TTC549 (cell line): ENCODE data around the gene SAG.

Experiments used
- FAIRE-seq: peaks from 2 replicates; lab custom pipeline; 2012; peaks lifted over from hg19 to GRCh38; lab: Jason Lieb, UNC

Gene SAG

DNA sequence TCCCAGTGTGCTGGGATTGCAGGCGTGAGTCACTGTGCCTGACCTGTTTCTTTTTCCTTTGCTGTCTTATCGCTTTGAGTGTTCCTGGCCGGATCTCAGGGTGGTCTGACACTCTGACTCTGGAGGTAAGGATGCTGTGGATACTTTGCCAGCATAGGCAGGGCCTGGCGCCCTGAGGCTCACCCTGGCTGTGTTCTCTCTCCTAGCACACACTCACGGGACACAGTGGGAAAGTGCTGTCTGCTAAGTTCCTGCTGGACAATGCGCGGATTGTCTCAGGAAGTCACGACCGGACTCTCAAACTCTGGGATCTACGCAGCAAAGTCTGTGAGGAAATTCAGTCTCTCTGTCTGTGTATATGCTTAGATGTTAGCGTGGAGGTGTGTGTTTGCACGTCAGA, 18.0 kb upstream of the SAG start:
- no peak for FAIRE-seq

DNA sequence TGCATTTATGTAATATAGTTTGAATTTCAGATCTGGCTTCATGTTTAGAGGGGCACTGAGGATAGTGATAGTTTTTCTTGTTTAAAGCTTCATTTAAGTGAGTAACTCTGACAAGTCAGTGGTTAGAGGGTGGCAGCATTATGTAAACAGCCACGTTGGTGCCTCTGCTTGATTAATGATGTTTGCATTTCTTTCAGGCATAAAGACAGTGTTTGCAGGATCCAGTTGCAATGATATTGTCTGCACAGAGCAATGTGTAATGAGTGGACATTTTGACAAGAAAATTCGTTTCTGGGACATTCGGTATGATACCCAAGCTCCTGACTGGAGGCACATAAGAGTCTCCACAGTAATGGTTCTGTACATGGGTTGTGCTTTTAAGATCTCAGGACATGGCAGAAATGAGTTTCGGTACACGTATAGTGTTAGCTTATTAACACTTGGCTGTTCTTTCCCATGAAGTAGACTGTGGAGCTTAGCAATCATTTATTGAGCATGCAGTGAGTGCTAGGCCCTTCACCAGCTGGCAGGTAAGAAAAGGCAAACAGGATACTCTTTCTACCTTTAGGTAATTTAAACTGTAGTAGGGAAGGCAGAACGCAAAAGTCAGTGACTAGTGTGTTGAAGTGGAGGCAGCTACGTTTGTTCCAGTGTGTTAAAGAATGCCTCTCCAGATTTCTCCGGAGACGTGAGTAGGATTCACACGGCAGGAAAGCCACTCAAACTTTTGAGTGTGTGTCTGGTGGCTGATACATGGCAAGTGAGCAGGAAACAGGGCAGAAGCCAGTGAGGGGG, 17.4 kb upstream of the SAG start:
- no peak for FAIRE-seq

DNA sequence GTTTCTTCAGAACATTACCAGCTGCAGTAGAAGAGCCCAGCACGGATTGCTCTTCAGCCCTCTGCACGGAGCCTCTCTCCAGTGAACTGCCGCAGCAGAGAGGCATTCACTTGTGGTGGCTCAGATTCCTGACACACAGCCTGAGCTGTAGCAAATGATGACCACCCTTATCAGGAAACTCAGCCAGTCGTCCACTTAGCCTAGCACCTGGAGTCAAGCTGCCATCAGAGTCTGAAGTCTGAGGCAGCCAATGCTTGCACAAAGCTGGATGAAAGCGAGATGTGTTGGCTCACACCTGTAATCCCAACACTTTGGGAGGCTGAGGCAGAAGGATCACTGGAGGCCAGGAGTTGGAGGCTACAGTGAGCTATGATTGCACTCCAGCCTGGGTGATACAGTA, 11.7 kb upstream of the SAG start:
- no peak for FAIRE-seq

DNA sequence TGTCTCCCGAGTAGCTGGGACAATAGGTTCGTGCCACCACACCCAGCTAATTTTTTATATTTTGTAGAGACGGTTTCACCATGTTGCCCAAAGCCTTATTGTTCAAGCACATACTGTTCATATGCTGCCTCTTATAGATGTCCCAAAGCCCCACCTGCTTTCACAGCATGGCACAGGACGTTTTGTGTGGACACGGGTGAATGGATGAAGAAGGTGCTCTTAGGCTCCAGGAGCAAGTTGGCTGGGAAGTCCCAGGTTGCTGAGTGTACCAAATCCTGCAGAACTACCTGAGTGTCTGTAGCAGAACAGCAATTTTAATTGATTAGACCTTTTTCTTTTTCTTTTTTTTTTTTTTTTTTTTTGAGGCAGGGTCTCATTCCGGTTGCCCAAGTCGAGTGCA, 10.5 kb upstream of the SAG start:
- FAIRE-seq: no peak

DNA sequence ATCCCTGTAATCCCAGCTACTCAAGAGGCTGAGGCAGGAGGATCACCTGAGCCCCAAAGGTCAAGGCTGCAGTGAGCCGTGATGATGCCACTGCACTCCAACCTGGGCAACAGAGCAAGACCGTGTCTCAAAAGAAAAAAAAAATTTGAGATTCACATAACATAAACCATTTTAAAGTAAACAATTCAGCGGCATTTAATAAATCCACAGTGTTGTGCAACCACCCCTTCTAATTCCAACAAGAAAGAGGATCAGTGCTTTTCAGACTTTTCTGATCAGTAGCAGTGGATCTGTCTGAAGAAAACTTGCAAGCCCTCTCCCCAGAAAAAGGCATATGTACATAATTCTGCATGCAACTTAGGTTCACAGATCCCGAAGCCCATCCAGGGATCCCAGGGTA, 7.2 kb upstream of the SAG start:
- no peak for FAIRE-seq

DNA sequence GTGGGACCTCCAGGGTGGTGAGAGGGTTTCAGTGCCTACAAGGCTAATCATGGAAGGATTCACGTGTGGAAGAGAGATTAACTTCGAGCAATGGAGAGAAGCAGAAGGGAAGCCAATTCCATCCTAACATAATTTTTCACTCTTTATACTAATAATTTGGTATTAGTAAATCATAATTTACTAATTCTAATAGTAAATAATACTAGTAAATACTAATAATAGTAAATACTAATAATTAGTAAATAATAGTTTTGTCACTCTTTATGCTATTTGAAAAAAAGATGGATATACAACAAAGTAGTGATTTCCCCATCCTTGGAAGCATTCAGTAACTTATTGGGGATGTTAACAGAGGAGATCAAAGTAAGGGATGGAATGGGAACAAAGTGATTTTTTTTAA, 6.4 kb upstream of the SAG start:
- FAIRE-seq: no peak

DNA sequence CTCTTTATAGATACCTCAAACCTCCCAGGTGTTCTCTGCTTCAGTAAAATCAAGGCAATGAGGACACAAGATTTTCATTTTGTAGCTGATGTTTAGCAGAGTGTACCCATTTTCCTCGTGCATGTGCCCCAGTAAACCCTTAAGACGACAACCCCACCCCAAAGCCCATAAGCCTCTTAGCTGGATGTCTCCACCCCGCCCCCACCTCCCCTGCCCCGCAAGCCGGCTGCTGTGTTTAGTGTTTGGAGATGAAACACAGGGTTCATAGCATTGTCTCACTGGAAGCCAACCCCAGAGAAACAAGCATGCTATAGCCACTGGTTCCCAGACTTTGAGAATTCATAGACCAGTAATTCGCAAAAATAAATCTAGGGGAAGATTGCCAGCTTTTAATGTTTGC, 5.8 kb upstream of the SAG start:
- FAIRE-seq: no peak

DNA sequence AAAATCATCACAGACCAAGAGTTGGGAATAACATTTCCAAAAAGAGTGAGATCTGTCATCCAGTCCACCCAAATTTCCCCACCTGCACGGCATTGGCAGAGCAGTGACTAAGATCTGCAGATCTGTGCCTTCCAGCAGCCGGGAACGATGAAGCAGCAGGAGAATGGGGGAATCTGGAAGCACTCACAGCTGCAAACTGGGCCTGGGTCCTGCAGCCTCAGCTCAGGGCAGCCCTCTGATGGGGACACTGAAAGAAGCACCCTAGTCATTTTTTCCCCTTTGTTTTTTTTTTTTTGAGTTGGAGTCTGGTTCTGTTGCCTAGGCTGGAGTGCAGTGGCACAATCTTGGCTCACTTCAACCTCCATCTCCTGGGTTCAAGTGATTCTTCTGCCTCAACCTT, 4.4 kb upstream of the SAG start:
- FAIRE-seq: no peak

DNA sequence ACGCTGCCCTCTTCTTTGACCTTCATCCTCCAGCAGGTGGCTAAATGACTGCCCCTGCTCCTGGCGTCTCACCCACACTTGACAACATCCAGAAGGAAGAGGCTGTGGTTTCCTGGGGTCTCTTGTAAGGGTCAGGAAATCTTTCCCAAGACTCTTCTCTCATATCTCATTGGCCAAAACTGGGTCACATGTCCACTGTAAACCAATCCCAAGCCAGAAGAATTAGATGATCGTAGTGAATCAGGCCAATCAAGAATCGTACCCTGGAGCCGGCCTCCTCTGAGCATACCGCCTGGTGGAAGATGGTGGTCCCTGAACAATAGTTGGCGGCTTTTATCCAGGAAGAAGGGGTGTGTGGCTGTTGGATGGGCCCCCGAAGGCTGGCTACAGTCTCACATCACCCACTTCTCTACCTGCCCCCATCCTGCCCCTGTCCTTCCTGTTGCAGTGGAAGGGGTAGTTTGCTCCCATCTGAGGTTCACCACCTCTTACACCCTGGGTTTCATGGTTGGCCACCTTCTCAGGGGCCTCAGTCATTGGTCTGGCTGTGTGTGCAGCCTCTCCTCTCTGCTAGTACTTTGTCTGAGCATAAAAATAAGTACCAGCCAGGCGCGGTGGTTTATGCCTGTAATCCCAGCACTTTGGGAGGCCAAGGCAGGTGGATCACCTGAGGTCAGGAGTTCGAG, 3.8 kb downstream of the SAG start:
- FAIRE-seq: no peak

DNA sequence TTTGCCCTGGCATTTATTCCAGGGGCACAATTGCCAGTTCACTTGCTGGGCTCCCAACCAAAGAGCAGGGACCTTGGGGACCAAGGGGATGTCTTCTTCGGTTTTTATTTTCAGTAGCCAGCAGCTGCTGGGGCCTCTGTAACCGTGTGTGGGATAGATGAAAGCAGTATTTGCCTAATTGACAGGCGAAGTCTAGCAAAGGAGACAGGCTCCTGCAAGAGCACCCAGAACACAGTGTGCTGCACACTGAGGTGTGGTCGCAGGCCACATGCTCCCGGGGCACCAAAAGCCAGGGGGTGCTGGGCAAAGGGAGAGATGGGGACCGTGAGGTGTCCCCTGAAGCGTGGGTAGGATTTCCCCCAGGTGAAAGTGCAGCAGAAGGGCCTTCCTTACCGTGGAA, 5.3 kb downstream of the SAG start:
- FAIRE-seq: no peak

DNA sequence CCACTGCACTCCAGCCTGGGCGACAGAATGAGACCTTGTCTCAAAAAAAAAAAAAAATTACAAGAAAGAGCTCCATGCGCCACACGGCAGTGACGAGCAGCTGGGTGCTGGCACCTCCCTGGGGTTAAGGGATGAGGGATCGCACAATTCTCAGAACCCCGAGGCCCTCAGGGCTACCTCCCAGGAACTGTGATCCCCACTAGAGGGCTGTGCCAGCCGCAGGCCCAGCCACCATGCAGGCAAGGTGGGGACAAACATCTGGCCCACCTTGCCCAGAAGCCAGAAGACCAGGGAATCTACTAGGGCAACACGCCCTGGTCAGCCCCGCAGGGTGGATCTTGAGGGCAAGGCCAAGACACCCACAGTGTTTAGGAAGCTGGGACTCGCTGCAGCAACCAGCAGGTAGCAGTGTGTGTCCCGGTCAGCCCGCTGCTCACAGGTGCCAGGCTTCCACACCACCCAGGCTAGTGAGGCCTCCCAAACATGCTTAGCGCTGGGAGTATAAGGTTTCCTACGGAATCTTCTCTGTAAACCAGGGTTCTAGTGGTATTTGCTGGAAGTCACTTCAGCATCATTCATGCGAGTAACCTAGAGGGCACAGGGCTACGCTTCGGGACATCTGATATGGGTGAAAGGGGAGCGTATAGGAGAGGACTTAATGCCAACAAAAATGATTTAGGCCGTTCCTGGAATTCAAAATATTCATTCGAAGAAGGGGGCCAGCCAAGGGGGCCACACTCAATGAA, 6.7 kb downstream of the SAG start:
- FAIRE-seq: no peak

DNA sequence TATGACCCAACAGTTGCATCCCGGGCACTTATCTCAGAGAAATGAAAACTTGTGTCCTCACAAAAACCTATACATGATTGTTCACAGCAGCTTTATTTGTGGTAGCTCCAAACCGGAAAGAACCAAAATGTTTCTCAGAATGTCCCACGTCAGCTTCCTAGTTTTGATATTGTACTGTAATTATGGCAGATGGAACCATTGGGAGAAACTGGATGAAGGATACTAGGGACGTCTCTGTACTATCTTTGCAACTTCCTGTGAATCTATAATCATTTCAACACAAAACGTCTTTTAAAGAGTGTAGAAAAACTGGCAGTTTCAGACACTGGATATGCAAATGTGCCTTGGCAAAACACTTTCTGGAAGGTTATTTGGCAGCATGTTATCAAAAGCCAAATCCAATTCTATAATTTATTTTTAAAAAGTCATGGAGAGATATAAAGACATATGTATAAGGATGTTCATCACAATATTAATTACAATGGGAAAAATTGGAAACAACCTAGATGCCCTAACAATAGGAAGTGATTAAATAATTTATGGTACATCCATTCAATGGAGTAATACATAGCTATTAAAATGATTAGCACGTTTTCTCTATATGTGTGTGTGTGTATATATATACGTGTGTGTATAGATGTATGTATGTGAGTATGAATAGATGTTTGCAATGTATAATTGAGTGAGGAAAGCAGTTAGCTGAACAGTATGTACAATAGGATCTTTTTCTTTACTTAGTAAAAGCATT, 9.8 kb downstream of the SAG start:
- FAIRE-seq: no peak

DNA sequence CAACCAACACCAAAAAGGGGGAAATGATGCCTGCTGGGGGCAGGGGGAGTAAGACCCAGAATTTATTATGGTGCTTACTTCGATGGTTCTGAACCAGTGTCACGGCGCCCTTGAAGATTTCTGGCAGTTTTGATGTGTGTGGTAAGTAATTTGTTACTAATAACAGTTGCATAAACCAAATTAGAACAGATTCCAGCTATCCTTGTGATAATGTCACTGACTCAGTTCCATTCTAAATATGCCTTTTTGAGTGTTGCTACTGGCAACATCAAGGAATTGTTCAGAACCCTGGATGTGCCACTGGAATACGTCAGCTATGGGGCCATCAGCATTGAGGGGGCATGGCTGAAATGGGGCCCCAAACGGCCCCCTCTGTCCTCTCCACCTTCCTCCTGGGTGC, 11.6 kb downstream of the SAG start:
- FAIRE-seq: no peak

DNA sequence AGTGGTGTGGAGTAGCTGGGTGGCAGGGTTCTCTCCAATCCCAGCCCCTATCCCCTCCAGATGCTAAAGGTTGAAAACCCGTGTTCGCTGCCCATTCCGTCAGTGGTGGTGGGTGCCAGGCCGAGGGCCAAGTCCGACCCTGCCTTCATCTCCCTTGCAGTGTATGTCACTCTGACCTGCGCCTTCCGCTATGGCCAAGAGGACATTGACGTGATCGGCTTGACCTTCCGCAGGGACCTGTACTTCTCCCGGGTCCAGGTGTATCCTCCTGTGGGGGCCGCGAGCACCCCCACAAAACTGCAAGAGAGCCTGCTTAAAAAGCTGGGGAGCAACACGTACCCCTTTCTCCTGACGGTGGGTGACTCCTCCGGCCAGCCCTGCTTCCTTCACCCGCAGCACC, 12.9 kb downstream of the SAG start:
- FAIRE-seq: no peak

DNA sequence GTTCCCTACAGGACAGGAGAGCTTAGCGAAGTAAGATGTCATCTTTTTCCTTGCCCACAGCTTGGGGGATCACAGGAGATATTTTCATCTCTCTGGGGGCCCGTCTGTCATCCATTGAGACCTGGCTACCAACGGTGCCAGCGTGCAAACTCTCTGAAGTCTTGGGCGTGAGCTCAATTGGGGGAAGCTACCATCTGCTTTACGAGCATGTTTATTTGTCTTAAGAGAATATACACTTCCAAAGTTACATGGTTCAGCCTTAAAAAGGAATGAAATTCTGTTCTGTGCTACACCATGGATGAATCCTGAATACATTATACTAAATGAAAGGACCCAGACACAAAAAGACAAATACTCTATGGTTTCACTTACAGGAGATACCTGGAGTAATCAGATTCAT, 13.6 kb downstream of the SAG start:
- no peak for FAIRE-seq

DNA sequence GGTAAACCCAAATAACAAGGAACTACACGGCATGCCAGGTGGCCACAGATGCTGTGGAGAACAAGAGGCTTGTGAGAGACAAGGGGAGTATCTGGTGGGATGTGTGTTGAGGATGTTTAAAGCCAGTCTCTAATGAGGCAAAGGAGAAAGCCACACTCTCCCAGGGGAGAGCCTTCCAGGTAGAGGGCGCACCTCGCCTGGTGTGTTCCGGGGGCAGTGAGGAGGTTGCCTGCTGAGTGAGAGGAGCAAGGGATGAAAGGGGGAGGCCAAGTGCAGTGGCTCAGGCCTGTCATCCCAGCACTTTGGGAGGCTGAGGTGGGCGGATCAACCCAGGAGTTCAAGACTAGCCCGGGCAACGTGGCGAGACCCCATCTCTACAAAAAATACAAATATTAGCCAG, 16.2 kb downstream of the SAG start:
- no peak for FAIRE-seq

DNA sequence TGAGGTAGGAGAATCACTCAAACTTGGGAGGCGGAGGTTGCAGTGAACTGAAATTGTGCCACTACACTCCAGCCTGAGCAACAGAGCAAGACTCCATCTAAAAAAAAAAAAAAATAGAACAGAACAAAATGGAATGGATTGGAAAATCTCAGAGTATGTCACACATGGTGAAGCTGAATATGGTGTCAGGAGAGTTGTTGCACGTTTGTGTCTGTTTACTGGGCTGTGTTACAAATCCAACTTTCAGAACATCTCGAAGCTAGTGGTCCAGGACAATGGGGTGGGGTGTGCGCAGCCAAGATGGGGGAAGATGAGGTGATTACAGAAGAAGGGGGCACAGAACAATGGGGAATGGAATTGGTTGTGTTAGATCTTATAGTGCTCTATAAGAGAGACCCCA, 17.6 kb downstream of the SAG start:
- no peak for FAIRE-seq

DNA sequence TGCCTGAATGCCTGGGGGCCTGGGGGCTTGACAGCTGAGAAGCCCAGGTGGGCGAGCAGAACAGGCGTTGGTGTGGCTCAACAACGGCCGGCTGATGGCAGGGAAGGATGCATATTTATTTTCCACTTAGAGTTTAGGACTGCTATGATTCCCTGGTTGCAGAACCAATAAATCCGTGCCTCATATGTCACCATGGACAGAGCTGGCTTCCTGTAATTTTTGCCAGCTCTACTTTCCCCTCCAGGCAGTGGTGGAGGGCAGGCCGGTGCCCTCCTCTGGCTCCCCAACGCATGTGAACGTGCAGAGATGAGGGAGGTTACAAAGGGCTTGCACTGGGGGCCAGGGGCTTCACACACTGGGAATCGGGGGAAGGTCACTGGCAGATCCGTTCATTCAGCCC, 18.2 kb downstream of the SAG start:
- FAIRE-seq: no peak

DNA sequence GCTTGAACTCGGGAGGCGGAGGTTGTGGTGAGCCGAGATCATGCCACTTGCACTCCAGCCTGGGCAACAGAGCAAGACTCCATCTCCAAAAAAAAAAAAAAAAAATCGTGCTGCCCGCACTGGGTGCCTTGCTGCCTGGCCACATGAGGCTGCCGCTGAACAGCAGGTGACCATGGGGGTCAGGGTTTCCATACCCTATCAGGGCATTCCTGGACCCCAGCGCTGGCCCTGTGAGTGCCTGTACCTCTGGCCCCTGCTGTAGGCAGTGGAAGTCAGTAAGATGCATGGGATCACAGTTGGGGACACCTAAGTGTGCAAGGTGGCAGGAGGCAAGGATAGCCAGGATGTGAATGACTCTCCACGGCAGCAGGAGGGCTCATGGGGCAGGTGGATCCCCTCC, 18.9 kb downstream of the SAG start:
- no peak for FAIRE-seq

DNA sequence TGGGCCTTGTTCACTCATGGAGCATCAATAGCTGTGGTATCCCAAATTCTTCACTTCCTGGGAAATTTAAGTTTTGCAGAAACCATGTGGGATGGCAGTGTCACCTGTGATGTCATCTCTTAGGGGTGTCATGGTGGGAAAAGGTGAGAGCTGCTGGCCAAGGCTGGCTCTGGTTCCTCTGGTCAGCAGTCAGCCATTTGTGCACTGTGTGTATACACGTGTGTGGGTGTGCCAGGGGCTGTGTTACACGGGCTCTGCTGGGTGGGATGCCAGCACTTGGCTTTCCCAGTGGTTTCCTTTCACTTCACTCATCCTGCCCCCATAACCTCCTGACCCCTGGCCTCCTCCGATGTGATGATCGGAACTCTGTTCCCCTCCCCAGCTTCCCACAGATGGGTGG, 21.3 kb downstream of the SAG start:
- no peak for FAIRE-seq

DNA sequence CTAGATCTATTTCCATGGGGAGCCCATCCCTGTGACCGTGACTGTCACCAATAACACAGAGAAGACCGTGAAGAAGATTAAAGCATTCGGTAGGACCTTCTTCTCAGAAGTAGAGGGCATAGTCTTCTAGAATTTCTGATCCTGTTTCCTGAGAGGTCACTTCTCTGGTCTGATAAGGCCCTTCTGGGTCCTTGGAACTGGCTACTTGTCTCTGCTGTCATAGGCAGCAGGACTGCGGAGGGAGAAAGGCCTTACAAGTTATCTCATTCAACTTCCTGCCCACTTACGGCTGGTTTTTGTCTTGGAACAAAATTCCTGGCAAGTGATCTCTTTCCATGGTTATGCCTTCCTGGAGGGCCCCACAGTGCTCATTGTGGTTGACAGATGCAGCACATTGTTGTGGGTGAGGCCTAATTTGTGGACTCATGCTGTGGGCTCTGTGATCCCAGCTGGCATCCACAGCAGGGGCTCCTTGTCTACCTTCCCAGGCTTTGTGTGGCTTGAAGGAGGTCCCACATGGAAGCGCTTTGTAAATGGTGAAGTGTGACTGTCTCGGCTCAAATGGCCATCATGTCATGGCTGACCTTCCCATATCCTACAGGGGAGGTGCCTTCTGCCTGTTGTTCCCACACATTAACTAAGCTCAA, 22.0 kb downstream of the SAG start:
- no peak for FAIRE-seq

DNA sequence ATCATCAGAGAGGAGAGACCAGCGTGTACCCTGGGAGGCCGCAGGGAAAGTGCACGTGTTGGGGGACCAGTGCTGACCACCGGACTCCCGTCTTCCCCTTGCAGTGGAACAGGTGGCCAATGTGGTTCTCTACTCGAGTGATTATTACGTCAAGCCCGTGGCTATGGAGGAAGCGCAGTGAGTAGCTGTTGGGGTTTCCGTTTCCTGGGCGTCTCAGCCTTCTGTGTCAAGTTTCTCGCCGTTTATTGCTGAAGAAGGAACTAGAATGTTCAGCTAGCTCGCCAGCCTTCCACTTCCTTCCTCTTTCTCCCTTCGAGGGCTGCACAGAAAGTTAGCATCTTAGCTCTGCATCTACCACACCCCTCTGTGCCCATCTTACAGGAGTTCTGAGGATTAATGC, 23.9 kb downstream of the SAG start:
- FAIRE-seq: no peak
